C4-2B (cell line): ENCODE data around the gene CACNB2.

ENCODE experiments used
- CTCF ChIP-seq: fragments of 450-650 bp; conservative IDR thresholded peaks from 2 replicates; pipeline ENCODE4 v1.5.1; 2017; ENCODE audit warnings: mild to moderate bottlenecking
- ZFX ChIP-seq: fragments of 450-650 bp; IDR thresholded peaks from 2 replicates; pipeline ENCODE4 v1.6.1; 2017

- TF ChIP-seq CTCF (no peak), ZFX (no peak)
Observed at GRCh38 chr10:18542832-18543231, 402.6 kb downstream of the CACNB2 start.
